Spinal cord (tissue), 10 donors: Measurements from ENCODE around the gene AKAP14. TPM values are rescaled to one million over a fixed set of nuclear protein-coding genes. Genes with fewer than 3 reads are reported as not detected.
"Not testable (repeated sequence)": the region's sequence is repeated elsewhere in the genome, so short reads cannot be mapped to it uniquely, and the experiment has no call there.

Experiments
- DNase-seq, 6 donors: peaks; one replicate each; pipeline versions ENCODE4 v3.0.0 to v3.0.0-alpha.2; 2013 to 2015; ENCODE audit warnings: low spot score in 6 of 6, low read depth in 4 of 6
- H3K27ac ChIP-seq: one replicate; pipeline ENCODE4 v1.5.1; 2013; ENCODE audit warnings: low read depth, low read length, control low read depth
- H3K27me3 ChIP-seq: one replicate; pipeline ENCODE4 v1.6.1; 2013; ENCODE audit warnings: low read length; ENCODE audit not compliant: control insufficient read depth, insufficient read depth
- H3K36me3 ChIP-seq: one replicate; pipeline ENCODE4 v1.6.1; 2013; ENCODE audit warnings: low read length; ENCODE audit not compliant: control insufficient read depth, insufficient read depth
- H3K4me1 ChIP-seq: one replicate; pipeline ENCODE4 v1.6.1; 2013; ENCODE audit warnings: low read length; ENCODE audit not compliant: control insufficient read depth, insufficient read depth
- H3K4me3 ChIP-seq: one replicate; pipeline ENCODE4 v1.5.1; 2013; ENCODE audit warnings: low read depth, low read length, control low read depth
- H3K9me3 ChIP-seq: one replicate; pipeline ENCODE4 v1.6.1; 2013; ENCODE audit warnings: low read length; ENCODE audit not compliant: control insufficient read depth, insufficient read depth
- WGBS: methylation state at CpG from one replicate; pipeline ENCODE4 v1.1.5; 2013; ENCODE audit warnings: missing lambda C conversion rate; ENCODE audit not compliant: insufficient coverage; 5-methylcytosine and 5-hydroxymethylcytosine counted together
- polyA plus RNA-seq, 2 donors: library from polyadenylated mRNA; unstranded; fragments of 120-200 nt; gene quantifications; one replicate each; pipeline ENCODE4 v1.2.1, GENCODE V29; 2013; ENCODE audit not compliant: insufficient read length in 2 of 2
- total RNA-seq, 2 donors: library from RNA; depleted of rRNA in 1 of 2; stranded (reverse); fragments of 120-200 nt in 1 of 2; fragments of >200 nt in 1 of 2; gene quantifications; one replicate each; pipeline versions ENCODE4 v1.2.3 to v1.2.4, GENCODE V29; 2013 to 2014
- donor health status: healthy.

The AKAP14 gene
- total and polyA plus RNA-seq, 4 donors: 0.99 to 16.3 (median 2.6) TPM

GRCh38 chrX:119919835-119920585 is 24.3 kb downstream of the AKAP14 start:
- Histone ChIP-seq H3K27ac (no peak overlapping the region), H3K36me3 (peaks cover 2% of the 10 kb centered on the region), H3K4me1 (no peaks in the 10 kb centered on the region), H3K4me3 (no peak overlapping the region), H3K27me3 (no peaks in the 10 kb centered on the region), H3K9me3 (no peaks in the 10 kb centered on the region)
- WGBS: 100% methylated on average over 1 of the region's 5 CpGs
- no peak for DNase-seq

- WGBS: no CpG with 5 or more reads among the region's 7 CpGs
- not testable (repeated sequence) for DNase-seq, H3K27me3 ChIP-seq, H3K4me1 ChIP-seq, H3K27ac ChIP-seq, H3K36me3 ChIP-seq, H3K9me3 ChIP-seq, H3K4me3 ChIP-seq
These were observed 26.7 kb downstream of the AKAP14 start for GRCh38 chrX:119922391-119922790.

DNA sequence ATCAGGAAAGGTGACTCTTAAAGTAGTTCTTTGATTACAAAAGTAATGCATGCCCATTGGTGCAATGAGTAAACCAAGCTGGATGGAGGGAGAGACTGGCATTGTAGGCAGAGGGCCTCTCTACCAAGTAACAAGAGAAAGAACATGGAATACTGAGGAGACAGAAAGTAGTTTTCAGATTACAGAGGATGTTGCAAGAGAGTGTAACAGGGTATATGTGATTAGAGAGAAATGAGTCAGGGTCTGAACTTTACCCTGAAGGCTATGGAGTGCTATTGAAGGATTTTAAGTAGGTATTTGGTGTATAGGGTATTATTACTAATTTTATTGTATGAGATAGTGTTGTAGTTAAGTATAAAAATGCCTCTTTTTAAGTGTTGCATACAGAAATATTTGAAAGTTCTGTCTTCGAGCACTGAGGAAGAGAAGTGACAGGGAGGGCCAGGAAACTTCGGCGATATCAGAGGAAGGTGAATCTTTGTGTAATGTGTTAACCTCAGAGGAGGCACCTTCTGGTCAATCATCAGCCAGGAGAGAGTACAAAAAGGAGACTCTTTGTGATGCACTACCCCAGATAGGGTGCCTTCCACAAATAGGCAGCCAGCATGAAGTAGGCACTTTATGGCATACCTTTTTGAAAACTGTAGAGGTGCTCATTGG is 39.7 kb downstream of the AKAP14 start:
- H3K4me1 ChIP-seq: no peaks in the 10 kb centered on the region
- H3K4me3 ChIP-seq: no peak overlapping the region
- DNase-seq: no peak
- no peaks in the 10 kb centered on the region for H3K9me3 ChIP-seq
- WGBS: 100% methylated on average over 3 of the region's 3 CpGs
- peaks cover 13% of the 10 kb centered on the region for H3K36me3 ChIP-seq
- no peak overlapping the region for H3K27ac ChIP-seq
- H3K27me3 ChIP-seq: no peaks in the 10 kb centered on the region

DNA sequence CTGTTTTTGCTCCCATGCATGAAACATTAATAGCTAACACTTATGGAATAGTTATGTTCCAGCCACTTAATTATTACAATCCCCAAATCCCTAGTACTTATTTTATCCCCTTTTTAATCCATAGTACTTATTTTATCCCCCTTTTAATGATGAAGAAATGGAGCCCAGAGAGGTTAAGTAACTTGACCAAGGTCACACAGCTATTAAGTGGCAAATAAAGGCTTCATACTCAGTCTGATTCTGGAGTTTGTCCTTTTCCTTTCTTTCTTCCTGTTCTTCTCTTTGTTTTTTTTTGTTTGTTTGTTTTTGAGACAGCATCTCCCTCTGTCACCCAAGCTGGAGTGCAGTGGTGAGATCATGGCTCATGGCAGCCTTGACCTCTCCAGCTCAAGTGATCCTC is 45.6 kb downstream of the AKAP14 start:
- Histone ChIP-seq H3K4me3 (no peak overlapping the region), H3K9me3 (no peaks in the 10 kb centered on the region), H3K4me1 (peaks cover 11% of the 10 kb centered on the region), H3K27me3 (no peaks in the 10 kb centered on the region), H3K36me3 (peaks cover 5% of the 10 kb centered on the region), H3K27ac (no peak overlapping the region)
- no peak for DNase-seq

DNA sequence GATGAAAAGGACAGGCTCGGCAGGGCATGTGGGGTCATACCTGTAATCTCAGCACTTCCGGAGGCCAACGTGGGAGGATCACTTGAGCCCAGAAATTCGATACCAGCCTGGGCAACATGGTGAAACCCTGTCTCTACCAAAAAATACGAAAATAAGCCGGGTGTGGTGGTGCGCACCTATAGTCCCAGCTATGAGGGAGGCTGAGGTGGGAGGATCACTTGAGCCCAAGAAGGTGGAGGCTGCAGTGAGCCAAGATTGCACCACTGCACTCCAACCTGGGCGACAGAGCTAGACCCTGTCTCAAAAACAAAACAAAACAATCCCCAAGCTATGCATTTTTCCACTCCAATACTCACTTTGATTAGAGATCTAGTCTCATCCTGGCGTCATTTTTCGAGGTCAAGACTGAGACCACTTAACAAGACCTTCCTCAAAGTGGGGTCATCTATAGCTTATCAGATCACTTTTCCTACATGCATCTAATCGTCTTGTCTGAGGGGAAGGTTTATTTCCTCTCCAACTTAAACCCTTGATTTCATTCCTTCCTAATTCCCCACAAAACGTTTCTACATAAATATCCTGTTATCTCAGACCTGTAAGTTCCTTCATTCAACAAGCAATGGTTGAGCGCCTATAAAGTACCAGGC is 46.6 kb downstream of the AKAP14 start:
- WGBS: 67% methylated on average over 4 of the region's 13 CpGs
- Histone ChIP-seq H3K27me3 (no peaks in the 10 kb centered on the region), H3K36me3 (peaks cover 5% of the 10 kb centered on the region), H3K9me3 (no peaks in the 10 kb centered on the region), H3K4me3 (peak overlapping the region; percentile 80), H3K27ac (peak overlapping the region; percentile 92), H3K4me1 (peaks cover 11% of the 10 kb centered on the region)
- DNase-seq: no peak

- Histone ChIP-seq H3K27ac (peak overlapping the region; percentile 92), H3K4me1 (peaks cover 11% of the 10 kb centered on the region), H3K9me3 (no peaks in the 10 kb centered on the region), H3K4me3 (peak overlapping the region; percentile 80), H3K27me3 (no peaks in the 10 kb centered on the region), H3K36me3 (peaks cover 3% of the 10 kb centered on the region)
- WGBS: 29% methylated on average over 12 of the region's 14 CpGs
- no peak for DNase-seq
These were observed 47.1 kb downstream of the AKAP14 start for GRCh38 chrX:119942831-119943184.

DNA sequence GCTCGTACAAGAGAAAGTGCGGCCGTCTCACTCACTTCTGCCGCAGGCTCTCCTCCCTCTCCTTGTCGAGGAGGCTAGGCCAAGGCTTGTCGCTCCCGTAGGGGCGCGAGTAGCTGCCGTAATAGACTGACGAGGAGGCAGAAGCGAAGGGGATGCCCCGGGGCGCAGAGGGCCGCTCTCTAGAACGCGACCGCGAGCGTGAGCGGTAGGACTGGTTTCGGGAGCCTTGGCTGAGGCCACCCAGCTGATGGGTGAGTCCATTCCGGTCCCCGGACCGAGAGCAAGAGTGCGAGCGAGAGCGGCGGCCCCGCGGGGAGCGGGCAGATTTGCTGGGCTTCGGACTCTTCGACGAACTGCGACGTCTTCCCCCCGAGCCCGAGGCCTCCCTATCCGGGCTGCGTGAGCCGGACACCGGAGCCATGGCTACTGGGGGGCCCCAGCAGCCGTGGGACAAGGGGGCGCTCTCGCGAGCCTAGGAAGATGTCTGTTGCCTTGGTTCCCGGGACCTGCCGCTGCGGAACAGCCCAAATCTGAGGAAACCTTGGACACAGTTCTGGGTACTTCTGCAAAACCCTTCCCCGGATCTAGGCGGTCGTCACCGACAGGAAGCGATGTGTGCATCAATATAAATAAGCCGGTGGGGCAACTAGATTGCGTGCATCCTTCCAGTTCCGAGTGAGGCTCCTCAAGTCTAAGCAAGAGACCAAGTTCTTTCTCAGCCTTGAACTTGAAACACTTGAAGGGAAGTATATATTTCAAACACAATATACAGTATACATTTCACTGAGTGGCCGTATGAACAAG is 47.7 kb downstream of the AKAP14 start, which contains the start of gene NKAP:
Gene NKAP (minus strand): TSS at position 567 of the 804 bp plus-strand sequence. CDS start 146 bp downstream, at position 421.
- peak; percentile 73 to 96 (median 82) for DNase-seq
- Histone ChIP-seq H3K4me1 (peaks cover 11% of the 10 kb centered on the region), H3K36me3 (no peaks in the 10 kb centered on the region), H3K27me3 (no peaks in the 10 kb centered on the region), H3K27ac (peak within 1 kb of the TSS; percentile 92), H3K9me3 (no peaks in the 10 kb centered on the region), H3K4me3 (peak within 1 kb of the TSS; percentile 80)
- 22% methylated on average over 56 of the region's 59 CpGs for WGBS

DNA sequence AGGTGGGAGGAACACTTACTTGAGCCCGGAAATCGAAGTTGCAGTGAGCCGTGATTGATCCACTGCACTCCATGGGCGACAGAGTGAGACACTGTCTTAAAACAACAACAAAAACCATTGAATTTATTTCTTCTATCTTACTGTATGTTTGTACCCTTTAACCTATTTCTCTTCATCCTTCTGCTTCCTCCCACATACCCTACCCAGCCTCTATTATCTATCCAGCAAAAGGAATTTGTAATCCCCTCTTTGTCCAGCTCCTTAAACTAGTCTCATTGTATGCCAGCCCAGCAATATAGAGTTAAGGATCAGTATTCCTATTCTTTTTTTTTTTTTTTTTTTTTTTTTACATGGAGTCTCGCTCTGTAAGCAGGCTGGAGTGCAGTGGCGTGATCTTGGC is 49.8 kb downstream of the AKAP14 start:
- Histone ChIP-seq H3K27me3 (no peaks in the 10 kb centered on the region), H3K27ac (no peak overlapping the region), H3K4me1 (peaks cover 11% of the 10 kb centered on the region), H3K9me3 (no peaks in the 10 kb centered on the region), H3K4me3 (no peak overlapping the region), H3K36me3 (no peaks in the 10 kb centered on the region)
- no peak for DNase-seq
- WGBS: 74% methylated on average over 5 of the region's 6 CpGs

GRCh38 chrX:119948381-119948780 is 52.7 kb downstream of the AKAP14 start:
- peaks cover 3% of the 10 kb centered on the region for H3K4me1 ChIP-seq
- H3K27me3 ChIP-seq: no peaks in the 10 kb centered on the region
- no peaks in the 10 kb centered on the region for H3K36me3 ChIP-seq
- DNase-seq: no peak
- H3K4me3 ChIP-seq: no peak overlapping the region
- no peak overlapping the region for H3K27ac ChIP-seq
- WGBS: 72% methylated on average over 4 of the region's 5 CpGs
- no peaks in the 10 kb centered on the region for H3K9me3 ChIP-seq
